MM.1S (cell line): Measurements from ENCODE around the gene BACH2.

Experiments
- EZH2 ChIP-seq: fragments of 300-600 bp; sonication (generic); optimal IDR thresholded peaks from 2 replicates; pipeline ENCODE3; 2017; ENCODE audit warnings: low read depth, mild to moderate bottlenecking, antibody characterized with exemption, low read length, mixed read lengths
- EZH2phosphoT487 ChIP-seq: fragments of 300-600 bp; sonication (generic); IDR thresholded peaks from 2 replicates; pipeline ENCODE4 v1.6.1; 2018; ENCODE audit warnings: antibody characterized with exemption, low read length
- TF ChIP-seq, protein P1 (sequence below): fragments of 300-600 bp; sonication (generic); IDR thresholded peaks from 2 replicates; pipeline ENCODE4 v1.5.1; 2016; ENCODE audit warnings: antibody characterized with exemption, low read length, mixed read lengths

DNA sequence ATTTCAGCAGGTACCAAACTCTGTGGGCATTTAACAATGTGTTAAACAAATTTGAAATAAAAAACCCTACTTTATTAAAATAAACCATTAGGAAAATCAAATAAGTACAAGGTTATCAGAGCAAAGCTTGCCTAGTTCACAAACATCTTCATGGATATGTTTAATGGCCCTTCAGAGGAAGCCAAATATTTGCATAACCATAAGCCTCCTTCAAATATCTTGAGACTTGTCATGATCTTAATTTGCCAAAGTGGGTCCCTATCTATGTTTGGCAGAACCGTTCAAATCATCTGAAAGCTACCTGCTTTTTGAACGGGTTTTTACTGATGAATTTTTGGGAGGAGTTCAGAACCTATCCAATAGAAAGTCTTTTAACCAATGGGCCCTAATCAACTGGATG lies 176.3 kb downstream of the BACH2 start:
- TF ChIP-seq, protein P1, sequence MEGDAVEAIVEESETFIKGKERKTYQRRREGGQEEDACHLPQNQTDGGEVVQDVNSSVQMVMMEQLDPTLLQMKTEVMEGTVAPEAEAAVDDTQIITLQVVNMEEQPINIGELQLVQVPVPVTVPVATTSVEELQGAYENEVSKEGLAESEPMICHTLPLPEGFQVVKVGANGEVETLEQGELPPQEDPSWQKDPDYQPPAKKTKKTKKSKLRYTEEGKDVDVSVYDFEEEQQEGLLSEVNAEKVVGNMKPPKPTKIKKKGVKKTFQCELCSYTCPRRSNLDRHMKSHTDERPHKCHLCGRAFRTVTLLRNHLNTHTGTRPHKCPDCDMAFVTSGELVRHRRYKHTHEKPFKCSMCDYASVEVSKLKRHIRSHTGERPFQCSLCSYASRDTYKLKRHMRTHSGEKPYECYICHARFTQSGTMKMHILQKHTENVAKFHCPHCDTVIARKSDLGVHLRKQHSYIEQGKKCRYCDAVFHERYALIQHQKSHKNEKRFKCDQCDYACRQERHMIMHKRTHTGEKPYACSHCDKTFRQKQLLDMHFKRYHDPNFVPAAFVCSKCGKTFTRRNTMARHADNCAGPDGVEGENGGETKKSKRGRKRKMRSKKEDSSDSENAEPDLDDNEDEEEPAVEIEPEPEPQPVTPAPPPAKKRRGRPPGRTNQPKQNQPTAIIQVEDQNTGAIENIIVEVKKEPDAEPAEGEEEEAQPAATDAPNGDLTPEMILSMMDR = no peak
- TF ChIP-seq EZH2phosphoT487 = no peak
- no peak for TF ChIP-seq EZH2
